Measurements from ENCODE around the gene IGFL4. TPM values are rescaled to one million over a fixed set of nuclear protein-coding genes. Genes with fewer than 3 reads are reported as not detected.
A peak's percentile ranks its signal among the peaks of the same experiment; 100 is the strongest.

Gene IGFL4
- total and polyA plus RNA-seq, 9 of the 15 experiments (the other 6 are each of a cell fraction or from before 2014, with no cell fraction given): not detected

GRCh38 chr19:45998834-45999233, 42.0 kb downstream of the IGFL4 start (continued):
- TF ChIP-seq PBX2 (CRISPR knock-in tag; IDR thresholded peaks at IDR 0.05; ENCODE audit: low read depth) (no peak), PBX2 (tag; conservative IDR thresholded peaks at IDR 0.05; ENCODE audit: low read depth) (no peak), ZZZ3 (IDR thresholded peaks at IDR 0.05) (no peak), LARP7 (IDR thresholded peaks at IDR 0.05) (no peak), MYBL2 (IDR thresholded peaks at IDR 0.05; ENCODE audit: low read depth) (no peak), MYBL2 (CRISPR knock-in tag; IDR thresholded peaks at IDR 0.05; ENCODE audit: borderline replicate concordance) (no peak), TRIM28 (IDR thresholded peaks at IDR 0.05) (no peak), TFAP4 (CRISPR knock-in tag; IDR thresholded peaks at IDR 0.05; ENCODE audit: borderline replicate concordance) (no peak), ZFPM2 (CRISPR knock-in tag; IDR thresholded peaks at IDR 0.05) (no peak), ZNF224 (CRISPR knock-in tag; IDR thresholded peaks at IDR 0.05) (no peak), HDAC2 (IDR thresholded peaks at IDR 0.05) (peak; percentile 52; the same call in 1 of the 2 replicates), MAZ (CRISPR knock-in tag; conservative IDR thresholded peaks at IDR 0.05 in 1 of 2, IDR thresholded peaks at IDR 0.05 in 1 of 2) (no peak), ZNF311 (CRISPR knock-in tag; IDR thresholded peaks at IDR 0.05) (no peak), ZNF639 (CRISPR knock-in tag; conservative IDR thresholded peaks at IDR 0.05 in 1 of 2, IDR thresholded peaks at IDR 0.05 in 1 of 2) (no peak), L3MBTL2 (IDR thresholded peaks at IDR 0.05) (no peak), FOXA1 (IDR thresholded peaks at IDR 0.05; ENCODE audit: borderline replicate concordance) (no peak), BCOR (IDR thresholded peaks at IDR 0.05) (peak; percentile 95), ADNP (tag; IDR thresholded peaks at IDR 0.05) (peak; percentile 79), NEUROD1 (IDR thresholded peaks at IDR 0.05; ENCODE audit: borderline replicate concordance, low read depth, low read length, partially characterized antibody) (no peak), DACH1 (IDR thresholded peaks at IDR 0.05; ENCODE audit: partially characterized antibody) (peak; percentile 38)
- TF ChIP-seq, protein P1, sequence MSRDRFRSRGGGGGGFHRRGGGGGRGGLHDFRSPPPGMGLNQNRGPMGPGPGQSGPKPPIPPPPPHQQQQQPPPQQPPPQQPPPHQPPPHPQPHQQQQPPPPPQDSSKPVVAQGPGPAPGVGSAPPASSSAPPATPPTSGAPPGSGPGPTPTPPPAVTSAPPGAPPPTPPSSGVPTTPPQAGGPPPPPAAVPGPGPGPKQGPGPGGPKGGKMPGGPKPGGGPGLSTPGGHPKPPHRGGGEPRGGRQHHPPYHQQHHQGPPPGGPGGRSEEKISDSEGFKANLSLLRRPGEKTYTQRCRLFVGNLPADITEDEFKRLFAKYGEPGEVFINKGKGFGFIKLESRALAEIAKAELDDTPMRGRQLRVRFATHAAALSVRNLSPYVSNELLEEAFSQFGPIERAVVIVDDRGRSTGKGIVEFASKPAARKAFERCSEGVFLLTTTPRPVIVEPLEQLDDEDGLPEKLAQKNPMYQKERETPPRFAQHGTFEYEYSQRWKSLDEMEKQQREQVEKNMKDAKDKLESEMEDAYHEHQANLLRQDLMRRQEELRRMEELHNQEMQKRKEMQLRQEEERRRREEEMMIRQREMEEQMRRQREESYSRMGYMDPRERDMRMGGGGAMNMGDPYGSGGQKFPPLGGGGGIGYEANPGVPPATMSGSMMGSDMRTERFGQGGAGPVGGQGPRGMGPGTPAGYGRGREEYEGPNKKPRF (IDR thresholded peaks at IDR 0.05; ENCODE audit: low read depth, low read length): no peak
- TF ChIP-seq, protein P2, sequence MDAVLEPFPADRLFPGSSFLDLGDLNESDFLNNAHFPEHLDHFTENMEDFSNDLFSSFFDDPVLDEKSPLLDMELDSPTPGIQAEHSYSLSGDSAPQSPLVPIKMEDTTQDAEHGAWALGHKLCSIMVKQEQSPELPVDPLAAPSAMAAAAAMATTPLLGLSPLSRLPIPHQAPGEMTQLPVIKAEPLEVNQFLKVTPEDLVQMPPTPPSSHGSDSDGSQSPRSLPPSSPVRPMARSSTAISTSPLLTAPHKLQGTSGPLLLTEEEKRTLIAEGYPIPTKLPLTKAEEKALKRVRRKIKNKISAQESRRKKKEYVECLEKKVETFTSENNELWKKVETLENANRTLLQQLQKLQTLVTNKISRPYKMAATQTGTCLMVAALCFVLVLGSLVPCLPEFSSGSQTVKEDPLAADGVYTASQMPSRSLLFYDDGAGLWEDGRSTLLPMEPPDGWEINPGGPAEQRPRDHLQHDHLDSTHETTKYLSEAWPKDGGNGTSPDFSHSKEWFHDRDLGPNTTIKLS (IDR thresholded peaks at IDR 0.05; ENCODE audit: borderline replicate concordance, low read depth): no peak
